HG03354 (cell line): Measurements from ENCODE around the gene ADCY9.
"Not testable (repeated sequence)": the region's sequence is repeated elsewhere in the genome, so short reads cannot be mapped to it uniquely, and the experiment has no call there.

Source experiments
- ATAC-seq: cut with Tn5 transposase; IDR thresholded peaks from one replicate; pipeline ENCODE4 v1.9.1; 2021; ENCODE audit warnings: mild to moderate bottlenecking; ENCODE audit not compliant: unreplicated experiment, poor library complexity, severe bottlenecking

Gene ADCY9

DNA sequence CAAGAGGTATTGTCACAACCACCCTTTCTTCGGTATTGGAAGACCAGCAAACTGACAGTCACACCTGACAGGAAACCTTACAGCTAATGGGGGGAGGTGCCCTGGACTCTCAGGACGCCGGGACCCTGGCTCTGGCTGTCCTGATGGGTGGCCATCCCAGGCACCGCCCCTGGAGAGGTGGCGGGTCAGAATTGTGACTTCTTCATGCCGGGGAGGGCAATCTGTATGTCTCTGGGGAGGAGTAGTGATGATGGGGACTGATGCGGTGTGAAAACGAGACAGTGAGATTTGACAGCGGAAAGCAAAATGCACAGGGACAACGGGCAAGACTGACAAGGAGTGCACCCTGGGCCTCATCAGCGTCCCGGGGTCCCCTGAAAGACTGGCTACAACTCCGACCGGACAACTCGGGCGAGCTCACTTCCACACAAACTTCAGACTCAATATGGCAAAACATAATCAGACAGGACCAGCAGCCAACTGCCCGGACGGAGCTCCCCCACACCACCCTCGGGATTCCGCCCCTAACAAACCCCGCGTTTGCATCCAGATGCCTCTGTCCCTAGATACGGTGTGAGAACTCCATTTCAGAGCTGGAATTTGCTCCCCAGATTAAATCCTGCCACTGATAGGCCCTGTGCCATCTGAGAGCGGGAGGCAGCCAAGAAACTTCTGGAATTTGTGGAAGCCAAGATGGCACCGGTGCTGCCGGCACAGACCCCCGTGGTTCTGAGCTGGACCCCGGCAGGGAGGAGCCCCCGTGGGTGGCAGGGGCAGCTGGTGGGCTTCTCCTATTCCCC lies 152.2 kb downstream of the ADCY9 start:
- no peak for ATAC-seq

DNA sequence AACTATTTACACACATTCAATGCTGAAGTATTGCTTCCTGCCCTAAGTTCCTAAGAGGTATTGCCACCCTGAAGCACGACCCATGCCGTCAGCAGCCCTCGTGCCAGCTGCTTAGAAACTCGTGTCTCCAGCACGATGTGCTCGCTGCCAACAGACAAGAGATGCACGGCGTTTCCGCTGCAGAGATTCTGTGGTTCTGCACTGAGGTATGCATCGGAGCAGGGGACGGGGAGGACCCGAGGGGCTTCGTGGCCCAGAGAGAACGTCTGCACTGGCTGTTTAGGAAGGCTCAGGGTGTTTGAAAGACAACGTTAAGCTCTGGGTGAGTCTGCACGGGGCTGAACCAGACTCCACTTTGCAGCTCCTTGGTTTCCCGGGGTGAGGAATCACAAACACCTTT lies 153.0 kb downstream of the ADCY9 start:
- ATAC-seq: no peak

DNA sequence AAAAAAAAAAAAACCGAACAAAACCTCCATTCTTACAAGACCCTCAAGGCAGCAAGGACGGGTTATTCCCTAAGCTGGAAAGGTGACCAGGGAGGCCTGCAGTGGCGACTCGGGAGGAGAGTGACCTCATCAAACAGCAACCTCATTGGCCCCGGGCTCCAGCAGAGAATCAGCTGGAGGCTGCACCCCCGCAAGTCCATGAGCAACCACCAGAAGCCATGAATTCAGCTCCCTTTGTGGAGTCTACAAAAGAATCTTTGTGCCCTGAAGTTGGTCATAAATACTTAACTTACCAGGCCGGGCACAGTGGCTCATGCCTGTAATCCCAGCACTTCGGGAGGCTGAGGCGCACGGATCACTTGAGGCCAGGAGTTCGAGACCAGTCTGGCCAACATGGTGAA lies 154.8 kb downstream of the ADCY9 start:
- no peak for ATAC-seq

DNA sequence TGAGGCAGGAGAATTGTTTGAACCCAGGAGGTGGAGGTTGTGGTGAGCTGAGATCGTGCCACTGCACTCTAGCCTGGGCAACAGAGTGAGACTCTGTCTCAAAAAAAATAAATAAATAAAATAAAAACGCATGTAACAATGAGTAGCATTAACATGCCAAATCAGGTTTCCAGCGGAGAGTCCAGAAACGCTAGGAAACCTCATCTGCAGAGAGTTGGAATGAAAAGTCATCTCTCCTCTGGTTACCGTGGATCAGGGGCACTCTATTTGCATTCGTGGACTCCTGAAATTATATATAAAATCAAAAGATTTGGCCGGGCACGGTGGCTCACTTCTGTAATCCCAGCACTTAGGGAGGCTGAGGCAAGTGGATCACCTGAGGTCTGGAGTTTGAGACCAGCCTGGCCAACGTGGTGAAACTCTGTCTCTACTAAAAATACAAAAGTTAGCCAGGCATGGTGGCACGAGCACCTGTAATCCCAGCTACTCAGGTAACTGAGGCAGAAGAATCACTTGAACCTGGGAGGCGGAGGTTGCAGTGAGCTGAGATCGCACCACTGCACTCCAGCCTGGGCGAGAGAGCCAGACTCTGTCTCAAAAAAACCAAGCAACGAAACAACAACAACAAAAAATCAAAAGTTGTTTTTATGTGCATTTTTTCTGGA lies 156.2 kb downstream of the ADCY9 start:
- not testable (repeated sequence) for ATAC-seq

DNA sequence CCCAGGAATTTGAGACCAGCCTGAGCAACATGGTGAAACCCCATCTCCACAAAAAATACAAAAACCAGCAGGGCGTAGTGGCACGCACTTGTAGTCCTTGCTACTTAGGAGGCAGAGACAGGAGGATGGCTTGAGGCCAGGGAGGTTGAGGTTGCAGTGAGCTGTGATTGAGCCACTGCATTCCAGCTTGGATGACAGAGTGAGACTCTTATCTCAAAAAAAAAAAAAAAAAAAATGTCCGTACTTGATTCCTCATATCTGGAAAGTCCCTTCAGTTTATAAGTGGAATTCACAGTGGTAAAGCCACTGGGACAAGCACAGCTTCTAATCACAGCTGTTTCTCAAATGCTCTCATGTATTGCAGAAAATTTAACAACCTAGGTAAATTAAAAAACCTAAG lies 157.1 kb downstream of the ADCY9 start:
- ATAC-seq: no peak

DNA sequence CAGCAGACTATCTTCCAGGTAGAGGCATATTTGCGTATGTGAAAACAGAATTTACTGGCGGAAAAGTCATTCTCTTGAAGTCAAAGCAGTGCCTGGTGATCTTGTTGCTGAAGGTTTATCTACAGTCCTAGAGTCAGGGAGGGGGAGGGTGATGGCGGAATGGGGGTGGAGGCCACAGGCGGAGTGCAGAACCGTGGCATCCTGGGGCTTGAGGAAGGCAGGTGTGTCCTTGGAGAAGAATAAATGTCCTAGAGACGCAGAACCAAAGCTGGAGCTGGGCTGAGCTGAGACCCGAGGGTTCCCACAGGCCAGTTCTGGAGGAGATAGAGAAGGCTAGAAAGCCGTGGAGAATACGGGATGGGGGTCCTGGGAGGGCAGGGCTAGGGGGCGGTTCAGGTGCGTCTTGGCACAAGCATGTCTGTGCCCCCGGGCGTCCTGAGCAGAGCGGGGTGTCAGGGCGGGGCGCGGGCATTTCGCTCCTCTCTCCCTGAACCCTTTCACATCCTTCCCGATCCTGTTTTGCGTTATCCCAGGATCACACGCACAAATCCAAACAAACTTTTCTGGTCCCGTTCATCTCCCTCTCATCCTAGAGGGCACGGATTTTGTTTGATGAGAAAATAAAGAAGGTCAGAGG lies 158.8 kb downstream of the ADCY9 start:
- no peak for ATAC-seq

DNA sequence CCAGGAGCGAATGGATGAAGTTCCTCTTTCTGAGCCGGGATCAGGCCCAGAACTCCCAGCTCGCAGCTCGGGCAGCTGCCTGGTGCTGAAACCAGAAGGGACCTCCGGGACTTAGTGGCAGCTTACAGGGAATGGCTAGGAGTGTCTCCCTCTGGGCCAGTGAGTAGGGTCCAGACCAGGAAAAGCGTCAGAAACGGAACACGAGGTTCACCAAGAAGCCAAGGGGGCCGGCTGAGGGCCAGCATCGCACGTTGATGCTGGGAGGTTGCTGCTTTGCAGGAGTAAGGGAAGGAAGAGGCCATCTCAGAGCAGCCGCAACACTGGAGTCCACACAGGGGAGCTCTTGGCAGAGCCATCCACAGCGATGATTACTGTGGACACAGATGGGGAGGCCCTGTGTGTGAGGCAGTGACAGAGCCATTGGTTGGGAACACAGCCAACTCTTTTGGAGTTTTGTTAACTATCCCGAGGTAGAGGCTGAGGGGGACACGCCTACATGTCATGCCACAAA lies 161.8 kb downstream of the ADCY9 start:
- no peak for ATAC-seq

DNA sequence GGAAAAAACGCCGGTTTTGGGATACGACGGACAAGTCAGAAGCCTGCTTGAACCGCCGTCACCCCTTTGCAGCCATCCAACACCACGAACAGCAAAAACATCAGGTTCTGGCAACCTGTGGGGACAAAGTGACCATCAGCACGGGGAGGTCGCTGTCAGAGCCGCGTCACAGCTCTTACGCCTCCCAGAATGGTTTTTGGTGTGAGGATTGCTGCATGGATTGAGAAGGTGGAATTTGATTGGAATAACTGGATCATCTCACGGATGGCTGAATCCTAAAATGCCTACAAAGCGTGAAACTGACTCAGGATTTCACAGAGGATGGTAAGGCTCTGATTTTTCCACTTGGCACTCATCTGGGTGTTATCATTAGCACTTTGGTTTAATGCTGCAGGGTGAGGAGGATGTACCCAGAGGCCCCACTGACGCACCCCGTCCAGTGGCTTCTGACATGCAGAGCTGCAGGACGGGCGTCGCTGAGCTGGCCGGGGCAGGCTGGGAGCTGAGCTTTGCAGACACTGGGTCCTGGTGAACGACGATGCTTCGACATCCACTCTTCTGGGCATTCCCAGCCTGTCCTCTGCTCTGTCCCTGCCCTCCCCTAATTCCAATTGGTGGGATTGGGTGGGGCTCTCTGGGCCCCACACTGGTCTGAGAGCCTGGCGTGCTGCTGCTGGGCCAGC lies 162.4 kb downstream of the ADCY9 start:
- ATAC-seq: no peak

DNA sequence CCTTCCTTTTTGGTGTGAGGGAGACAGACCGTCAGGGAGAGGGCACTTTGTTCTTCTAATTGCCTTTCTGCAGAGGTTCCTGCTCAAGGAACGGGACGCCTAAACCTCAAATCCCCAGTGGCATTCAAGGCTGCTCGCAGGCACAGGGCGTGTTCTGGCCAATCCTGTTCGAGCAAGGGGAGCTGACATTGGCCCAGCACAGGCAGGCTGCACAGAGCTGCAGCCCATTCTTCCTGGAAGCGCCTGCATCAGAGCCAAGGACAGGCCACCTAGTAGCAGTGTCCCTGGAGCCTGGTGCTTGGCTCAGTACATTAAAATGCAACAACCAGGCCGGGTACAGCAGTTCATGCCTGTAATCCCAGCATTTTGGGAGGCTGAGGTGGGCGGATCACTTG lies 163.5 kb downstream of the ADCY9 start:
- no peak for ATAC-seq

DNA sequence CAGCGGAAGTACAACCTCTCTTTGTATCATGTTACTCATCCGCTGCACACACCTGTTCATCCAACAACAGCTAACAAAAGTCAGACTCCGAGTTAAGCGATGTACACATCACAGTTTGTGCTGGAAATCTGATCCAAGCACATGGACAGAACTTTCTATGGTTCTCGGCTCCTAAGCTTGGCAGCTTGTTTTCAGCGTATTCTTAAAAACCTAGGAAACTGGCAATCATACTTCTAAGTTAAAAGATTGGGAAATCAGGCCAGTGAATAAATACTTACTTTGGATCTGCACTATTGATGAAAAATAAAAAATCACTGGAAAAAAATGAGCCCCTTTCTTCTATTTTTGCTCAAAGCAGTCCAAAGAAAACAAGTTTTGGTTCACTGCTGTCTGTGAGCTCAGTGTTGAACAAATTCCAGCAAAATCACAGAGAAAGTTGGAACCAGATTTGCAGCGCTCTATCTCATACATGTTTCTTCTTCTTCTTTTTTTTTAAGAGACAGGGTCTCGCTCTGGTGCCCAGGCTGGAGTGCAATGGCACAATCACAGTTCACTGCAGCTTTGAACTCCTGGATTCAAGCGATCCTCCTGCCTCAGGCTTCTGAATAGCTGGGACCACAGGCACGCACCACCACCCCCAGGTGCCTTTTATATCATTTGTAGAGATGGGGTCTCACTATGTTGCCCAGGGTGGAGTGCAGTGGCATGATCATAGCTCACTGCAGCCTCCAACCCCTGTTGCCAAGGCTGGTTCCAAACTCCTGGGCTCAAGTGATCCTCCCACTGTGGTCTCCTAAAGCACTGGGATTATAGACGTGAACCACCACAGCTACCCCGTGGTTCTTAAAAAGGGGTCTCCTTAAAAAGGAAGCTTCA lies 164.1 kb downstream of the ADCY9 start:
- ATAC-seq: no peak

DNA sequence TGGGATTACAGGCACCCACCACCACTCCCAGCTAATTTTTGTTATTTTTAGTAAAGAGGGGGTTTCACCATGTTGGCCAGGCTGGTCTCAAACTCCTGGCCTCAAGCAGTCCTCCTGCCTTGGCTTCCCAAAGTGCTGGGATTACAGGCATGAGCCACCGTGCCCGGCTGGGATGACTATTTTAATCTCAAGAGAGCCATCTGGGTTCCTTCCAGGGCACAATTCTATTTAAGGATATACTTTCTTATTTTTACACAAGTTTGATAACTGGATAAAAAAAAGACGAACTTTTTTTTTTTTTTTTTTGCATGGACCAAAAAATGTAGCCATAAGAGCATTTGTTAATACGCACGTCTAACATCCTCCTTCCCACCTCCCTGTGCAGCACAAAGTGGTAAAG lies 164.9 kb downstream of the ADCY9 start:
- ATAC-seq: not testable (repeated sequence)

DNA sequence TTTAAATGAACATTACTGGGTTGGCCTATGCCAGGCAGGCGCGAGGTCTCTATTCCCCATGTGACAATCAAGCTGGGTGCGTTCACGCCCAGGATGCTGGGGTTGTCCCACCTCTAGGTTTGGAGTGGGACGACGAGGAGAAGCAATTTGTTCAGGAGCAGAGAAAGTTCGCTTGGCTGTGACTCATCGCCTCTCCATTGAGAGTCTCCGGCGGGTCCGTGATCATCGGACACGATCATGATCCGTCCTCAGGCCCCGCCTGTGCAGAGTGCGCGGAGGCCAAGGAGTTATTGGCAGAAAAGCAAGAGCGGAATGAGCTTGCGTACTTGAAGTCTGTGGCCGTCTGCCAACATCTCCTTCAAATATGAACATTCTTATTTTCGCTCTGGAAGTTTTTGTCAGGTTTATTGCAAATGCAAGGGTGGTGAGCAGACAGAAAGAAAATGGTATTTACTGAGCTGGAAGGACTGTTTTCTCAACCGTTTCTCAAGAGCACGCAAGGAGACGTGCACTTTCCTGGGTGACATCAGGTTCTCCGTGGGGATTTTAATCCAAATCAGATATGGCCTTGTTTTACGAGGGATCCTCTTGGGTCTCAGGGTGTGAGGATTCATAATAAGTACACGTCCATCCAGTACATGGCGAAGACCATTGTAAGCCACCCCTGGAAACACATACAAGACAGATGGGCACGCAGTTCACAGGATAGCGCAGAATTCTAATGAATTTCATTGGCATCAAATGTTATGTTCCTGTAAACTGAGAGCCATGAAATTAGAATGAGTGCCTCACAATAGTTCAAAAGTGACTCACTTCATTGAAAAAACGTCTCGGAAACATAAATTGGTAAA lies 165.7 kb downstream of the ADCY9 start:
- no peak for ATAC-seq

DNA sequence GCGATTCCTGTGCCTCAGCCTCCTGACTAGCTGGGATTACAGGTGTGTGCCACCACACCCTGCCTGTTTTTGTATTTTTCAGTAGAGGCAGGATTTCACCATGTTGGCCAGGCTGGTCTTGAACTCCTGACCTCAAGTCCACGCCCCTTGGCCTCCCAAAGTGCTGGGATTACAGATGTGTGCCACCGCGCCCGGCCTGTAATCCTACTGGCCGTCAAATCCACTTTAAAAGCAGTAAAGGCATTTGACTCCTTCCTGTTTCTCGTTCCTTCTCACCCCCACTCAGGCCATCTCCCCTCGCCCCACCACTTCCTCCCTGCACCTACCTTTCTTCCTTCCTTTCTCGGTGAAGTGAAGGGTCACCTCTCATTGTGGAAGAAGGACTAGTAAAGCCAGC lies 166.3 kb downstream of the ADCY9 start:
- ATAC-seq: no peak

DNA sequence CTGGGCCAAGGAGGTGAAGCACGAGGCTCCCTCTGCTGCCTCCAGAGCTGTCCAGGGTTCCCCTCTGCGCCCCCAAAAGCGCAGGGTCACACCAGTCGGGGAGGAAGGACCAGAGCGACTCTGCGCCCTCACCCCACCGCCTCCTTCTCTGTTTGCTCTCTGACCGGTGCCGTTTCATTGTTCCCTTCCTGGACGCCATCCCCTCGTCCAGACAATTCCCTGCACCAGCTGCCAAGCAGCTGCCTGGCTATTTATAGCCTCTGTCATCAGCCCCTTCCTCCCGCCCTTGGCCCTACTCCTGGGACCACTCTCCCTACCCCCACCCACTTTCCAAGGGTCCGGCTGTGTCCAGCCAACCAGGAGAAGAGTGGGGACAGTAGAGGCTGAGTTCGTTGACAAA lies 167.0 kb downstream of the ADCY9 start:
- ATAC-seq: no peak

DNA sequence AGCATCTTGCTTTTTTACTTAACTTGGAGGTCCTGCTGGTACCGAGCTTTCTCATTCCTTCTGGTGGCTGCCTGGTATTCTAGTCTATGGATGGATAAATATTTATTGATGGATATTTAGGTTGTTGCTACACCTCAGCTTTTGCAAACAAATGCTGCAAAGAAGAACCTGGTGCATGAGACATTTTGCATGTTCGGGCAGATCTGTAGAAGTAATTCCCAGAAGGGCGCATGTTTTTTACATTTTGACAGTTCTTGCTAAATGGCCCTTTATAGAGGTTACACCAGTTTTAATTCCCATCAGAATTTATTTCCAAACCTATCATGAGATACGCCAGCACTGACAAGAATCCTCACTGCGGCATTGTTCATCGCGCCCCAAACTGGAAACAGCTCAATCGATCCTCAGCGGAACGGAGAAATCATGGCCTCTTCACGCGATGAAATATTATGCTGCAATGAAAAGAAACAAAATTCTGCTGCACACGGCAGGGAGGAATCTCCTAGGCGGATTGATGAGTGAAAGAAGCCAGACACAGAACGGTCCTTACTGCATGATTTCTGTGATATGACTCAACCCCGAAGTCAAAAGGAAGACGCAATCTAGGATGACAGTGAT lies 167.8 kb downstream of the ADCY9 start:
- no peak for ATAC-seq

DNA sequence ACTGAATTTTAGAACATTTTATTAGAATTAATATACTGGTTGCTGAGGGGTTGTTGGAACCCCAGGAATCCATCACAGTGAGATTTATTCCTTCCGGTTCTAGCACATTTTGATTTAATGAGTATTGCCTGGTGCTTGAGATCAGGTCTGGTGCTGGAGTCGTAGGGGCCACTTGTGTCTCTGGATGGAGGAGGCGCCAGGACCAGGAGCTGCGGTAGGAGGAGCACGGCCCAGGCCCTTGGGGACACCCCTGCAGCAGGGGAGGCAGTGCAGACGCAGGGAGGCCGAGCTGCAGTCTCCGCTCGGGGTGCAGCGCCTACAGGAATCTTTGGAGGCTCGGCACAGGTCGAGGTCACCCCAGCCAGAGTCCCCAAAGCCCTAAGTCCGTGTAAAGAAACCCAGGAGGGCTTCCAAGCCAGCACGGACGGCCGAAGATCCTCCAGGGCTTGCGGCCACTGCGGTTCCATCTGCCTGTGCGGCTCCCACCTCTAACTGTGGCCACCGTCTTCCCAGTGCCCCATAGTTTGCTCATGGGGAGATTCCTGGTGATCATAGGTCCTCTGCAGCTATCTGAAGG lies 169.6 kb downstream of the ADCY9 start:
- ATAC-seq: no peak

DNA sequence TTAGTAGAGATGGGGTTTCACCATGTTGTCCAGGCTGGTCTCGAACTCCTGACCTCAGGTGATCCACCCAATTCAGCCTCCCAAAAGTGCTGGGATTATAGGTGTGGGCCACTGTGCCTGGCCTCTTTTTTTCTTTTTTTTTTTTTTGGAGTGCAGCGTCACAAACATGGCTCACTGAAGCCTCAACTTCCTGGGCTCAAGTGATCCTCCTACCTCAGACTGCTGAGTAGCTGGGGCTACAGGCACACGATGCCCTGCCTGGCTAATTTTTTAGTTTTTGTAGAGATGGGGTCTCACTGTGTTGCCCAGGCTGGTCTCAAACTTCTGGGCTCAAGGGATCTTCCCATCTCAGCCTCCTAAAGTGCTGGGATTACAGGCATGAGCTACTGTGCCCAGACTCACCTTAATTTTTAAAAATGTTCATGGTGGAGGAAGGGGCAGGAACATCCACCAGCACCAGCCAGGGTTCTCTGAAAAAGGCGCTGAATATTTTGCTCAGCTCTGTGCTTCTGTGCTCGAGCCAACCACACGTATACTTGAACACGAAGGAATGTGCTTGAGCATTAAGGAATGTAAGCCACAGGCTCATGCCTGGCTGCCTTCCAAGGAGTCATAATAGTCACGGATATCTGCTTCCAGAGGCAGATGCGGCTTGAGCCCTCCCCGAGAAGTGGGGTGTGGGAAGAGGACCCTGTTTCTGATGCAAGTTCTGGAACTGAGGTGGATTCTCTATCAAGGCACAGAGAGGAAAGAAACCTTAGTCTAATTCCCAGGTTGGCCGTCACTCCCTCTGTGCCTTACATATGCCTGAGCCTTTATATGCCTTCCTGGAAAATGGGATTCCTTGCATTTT lies 170.3 kb downstream of the ADCY9 start:
- ATAC-seq: no peak
